K562 (cell line): ENCODE results near the gene C17orf113. TPM values are rescaled to one million over a fixed set of nuclear protein-coding genes. Genes with fewer than 3 reads are reported as not detected.

Experiments
- BRCA1 ChIP-seq, 2 experiments: fragments of 450-650 bp in 1 of 2; sonication (generic) in 1 of 2; formaldehyde crosslinking in 1 of 2; IDR thresholded peaks; 2 replicates each; pipeline versions ENCODE4 v1.5.0 to v1.6.1; 2017 to 2020; ENCODE audit warnings: mild to moderate bottlenecking in 1 of 2, missing genetic modification reagents in 1 of 2
- CBX1 ChIP-seq: sonication (generic); IDR thresholded peaks from 2 replicates; pipeline ENCODE4 v1.6.1; 2016; ENCODE audit warnings: antibody characterized with exemption, low read depth, mild to moderate bottlenecking
- GABPB2 ChIP-seq: fragments of 250-450 bp; sonication (Bioruptor Pico); conservative IDR thresholded peaks from 2 replicates; pipeline ENCODE4 v1.5.1; 2021; ENCODE audit warnings: mild to moderate bottlenecking
- MCM3 ChIP-seq: fragments of 450-650 bp; IDR thresholded peaks from 2 replicates; pipeline ENCODE4 v1.6.1; 2016
- POLR2G ChIP-seq: fragments of 200-400 bp; formaldehyde crosslinking; IDR thresholded peaks from 2 replicates; pipeline ENCODE4 v1.6.1; 2017; ENCODE audit warnings: low read depth, mild to moderate bottlenecking, antibody characterized with exemption, low read length, moderate library complexity
- PPARD ChIP-seq: fragments of 250-450 bp; sonication (Bioruptor Pico); IDR thresholded peaks from 2 replicates; pipeline ENCODE4 v1.8.0; 2022; ENCODE audit warnings: inconsistent platforms, mild to moderate bottlenecking, moderate library complexity
- polyA plus RNA-seq, 8 experiments: library from polyadenylated mRNA; depleted of rRNA in 4 of 8; stranded (reverse) in 5 of 8; unstranded in 3 of 8; fragments of >200 nt; fragmentation: Nextera tagmentation in 2 of 8; fragmentation: Illumina TruSeq in 1 of 8; extraction: Ambion mirVana in 2 of 8; extraction: Trizol in 1 of 8; gene quantifications; 2 replicates each; pipeline versions ENCODE4 v1.2.1 to v1.2.3, GENCODE V29; 2011 to 2014; ENCODE audit warnings: inconsistent platforms in 1 of 8, missing spikeins in 1 of 8
- total RNA-seq, 7 experiments: library from RNA; depleted of rRNA in 6 of 7; stranded (reverse); fragments of >200 nt in 6 of 7; fragmentation: Illumina TruSeq in 2 of 7; extraction: Trizol in 2 of 7; gene quantifications; 2 replicates each; pipeline versions ENCODE4 v1.2.1 to v1.2.3, GENCODE V29; 2011 to 2021; ENCODE audit warnings: low replicate concordance in 1 of 7
- TF ChIP-seq, protein P1 (sequence below): sonication (generic); IDR thresholded peaks from 2 replicates; pipeline ENCODE4 v1.6.1; 2016
- TF ChIP-seq, protein P2 (sequence below): fragments of 450-650 bp; IDR thresholded peaks from 2 replicates; pipeline ENCODE4 v1.7.1; 2018; ENCODE audit warnings: mild to moderate bottlenecking, low read depth; ENCODE audit not compliant: partially characterized antibody
- TF ChIP-seq, protein P3 (sequence below), 2 experiments: fragments of 150-350 bp in 1 of 2; IDR thresholded peaks; 2 replicates each; pipeline ENCODE4 v1.6.1; 2012 to 2016; ENCODE audit warnings: low read depth in 2 of 2, low read length in 2 of 2, mild to moderate bottlenecking in 1 of 2, moderate library complexity in 1 of 2

C17orf113 gene
- total and polyA plus RNA-seq, 9 of the 15 experiments (the other 6 are each of a cell fraction or from before 2014, with no cell fraction given), result 0.10 to 1.2 (median 0.31) TPM

DNA sequence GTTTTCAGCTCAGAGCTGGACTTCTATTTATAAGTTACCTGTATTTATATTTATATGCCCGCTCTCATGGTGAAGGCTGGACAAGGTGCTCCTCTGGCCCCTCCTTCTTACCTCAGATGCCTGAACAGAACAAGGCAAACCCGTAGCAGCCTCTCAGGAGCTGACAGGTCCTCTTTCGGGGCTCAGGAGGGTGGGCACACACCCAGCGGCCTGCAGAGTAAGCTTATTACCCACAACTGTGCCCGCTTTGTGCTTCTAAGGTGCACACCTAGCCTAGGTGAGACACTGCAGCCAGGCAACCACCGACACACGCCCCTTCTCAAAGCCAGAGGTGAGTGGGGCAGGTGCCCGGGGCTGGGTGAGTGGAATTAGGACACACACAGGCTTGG, 25.2 kb downstream of the C17orf113 start (continued):
- TF ChIP-seq MCM3 (no peak), BRCA1 (IDR thresholded peaks at IDR 0.05) (no peak), BRCA1 (CRISPR knock-in tag; IDR thresholded peaks at IDR 0.05) (no peak), CBX1 (no peak), GABPB2 (no peak), POLR2G (peak; percentile 55), PPARD (CRISPR knock-in tag) (no peak)
- TF ChIP-seq, protein P1, sequence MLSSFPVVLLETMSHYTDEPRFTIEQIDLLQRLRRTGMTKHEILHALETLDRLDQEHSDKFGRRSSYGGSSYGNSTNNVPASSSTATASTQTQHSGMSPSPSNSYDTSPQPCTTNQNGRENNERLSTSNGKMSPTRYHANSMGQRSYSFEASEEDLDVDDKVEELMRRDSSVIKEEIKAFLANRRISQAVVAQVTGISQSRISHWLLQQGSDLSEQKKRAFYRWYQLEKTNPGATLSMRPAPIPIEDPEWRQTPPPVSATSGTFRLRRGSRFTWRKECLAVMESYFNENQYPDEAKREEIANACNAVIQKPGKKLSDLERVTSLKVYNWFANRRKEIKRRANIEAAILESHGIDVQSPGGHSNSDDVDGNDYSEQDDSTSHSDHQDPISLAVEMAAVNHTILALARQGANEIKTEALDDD, result no peak
- TF ChIP-seq, protein P2, sequence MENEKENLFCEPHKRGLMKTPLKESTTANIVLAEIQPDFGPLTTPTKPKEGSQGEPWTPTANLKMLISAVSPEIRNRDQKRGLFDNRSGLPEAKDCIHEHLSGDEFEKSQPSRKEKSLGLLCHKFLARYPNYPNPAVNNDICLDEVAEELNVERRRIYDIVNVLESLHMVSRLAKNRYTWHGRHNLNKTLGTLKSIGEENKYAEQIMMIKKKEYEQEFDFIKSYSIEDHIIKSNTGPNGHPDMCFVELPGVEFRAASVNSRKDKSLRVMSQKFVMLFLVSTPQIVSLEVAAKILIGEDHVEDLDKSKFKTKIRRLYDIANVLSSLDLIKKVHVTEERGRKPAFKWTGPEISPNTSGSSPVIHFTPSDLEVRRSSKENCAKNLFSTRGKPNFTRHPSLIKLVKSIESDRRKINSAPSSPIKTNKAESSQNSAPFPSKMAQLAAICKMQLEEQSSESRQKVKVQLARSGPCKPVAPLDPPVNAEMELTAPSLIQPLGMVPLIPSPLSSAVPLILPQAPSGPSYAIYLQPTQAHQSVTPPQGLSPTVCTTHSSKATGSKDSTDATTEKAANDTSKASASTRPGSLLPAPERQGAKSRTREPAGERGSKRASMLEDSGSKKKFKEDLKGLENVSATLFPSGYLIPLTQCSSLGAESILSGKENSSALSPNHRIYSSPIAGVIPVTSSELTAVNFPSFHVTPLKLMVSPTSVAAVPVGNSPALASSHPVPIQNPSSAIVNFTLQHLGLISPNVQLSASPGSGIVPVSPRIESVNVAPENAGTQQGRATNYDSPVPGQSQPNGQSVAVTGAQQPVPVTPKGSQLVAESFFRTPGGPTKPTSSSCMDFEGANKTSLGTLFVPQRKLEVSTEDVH, result peak; percentile 4
- TF ChIP-seq, protein P3, sequence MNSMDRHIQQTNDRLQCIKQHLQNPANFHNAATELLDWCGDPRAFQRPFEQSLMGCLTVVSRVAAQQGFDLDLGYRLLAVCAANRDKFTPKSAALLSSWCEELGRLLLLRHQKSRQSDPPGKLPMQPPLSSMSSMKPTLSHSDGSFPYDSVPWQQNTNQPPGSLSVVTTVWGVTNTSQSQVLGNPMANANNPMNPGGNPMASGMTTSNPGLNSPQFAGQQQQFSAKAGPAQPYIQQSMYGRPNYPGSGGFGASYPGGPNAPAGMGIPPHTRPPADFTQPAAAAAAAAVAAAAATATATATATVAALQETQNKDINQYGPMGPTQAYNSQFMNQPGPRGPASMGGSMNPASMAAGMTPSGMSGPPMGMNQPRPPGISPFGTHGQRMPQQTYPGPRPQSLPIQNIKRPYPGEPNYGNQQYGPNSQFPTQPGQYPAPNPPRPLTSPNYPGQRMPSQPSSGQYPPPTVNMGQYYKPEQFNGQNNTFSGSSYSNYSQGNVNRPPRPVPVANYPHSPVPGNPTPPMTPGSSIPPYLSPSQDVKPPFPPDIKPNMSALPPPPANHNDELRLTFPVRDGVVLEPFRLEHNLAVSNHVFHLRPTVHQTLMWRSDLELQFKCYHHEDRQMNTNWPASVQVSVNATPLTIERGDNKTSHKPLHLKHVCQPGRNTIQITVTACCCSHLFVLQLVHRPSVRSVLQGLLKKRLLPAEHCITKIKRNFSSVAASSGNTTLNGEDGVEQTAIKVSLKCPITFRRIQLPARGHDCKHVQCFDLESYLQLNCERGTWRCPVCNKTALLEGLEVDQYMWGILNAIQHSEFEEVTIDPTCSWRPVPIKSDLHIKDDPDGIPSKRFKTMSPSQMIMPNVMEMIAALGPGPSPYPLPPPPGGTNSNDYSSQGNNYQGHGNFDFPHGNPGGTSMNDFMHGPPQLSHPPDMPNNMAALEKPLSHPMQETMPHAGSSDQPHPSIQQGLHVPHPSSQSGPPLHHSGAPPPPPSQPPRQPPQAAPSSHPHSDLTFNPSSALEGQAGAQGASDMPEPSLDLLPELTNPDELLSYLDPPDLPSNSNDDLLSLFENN (IDR thresholded peaks at IDR 0.05; ENCODE audit: low read depth in 2 of 2, low read length in 2 of 2), result no peak
